A673 (cell line): ENCODE data around the gene GABRG3. TPM values are rescaled to one million over a fixed set of nuclear protein-coding genes. Genes with fewer than 3 reads are reported as not detected.

ENCODE experiments used
- BruUV-seq: library from RNA; stranded (reverse); fragments of 400-500 nt; replicated peaks from 2 replicates; lab custom pipeline; 2021; lab: Mats Ljungman, UMichigan
- CTCF ChIA-PET: fragments of 300-600 bp; sonication (Branson Sonifier 250); formaldehyde crosslinking; loops from one replicate; lab custom pipeline; 2022; ENCODE audit warnings: antibody characterized with exemption; lab: Charles Lee
- POLR2A ChIA-PET: fragments of 300-600 bp; sonication (Branson Sonifier 250); formaldehyde crosslinking; loops from one replicate; lab custom pipeline; 2022; ENCODE audit warnings: antibody characterized with exemption; ENCODE audit not compliant: low non-redundant PET; lab: Charles Lee
- DNase-seq: peaks from one replicate; pipeline ENCODE4 v3.0.0-alpha.2; 2015; ENCODE audit warnings: low spot score
- H3K27ac ChIP-seq: fragments of 200-600 bp; sonication (generic); 2 replicates; pipeline ENCODE4 v1.5.1; 2016; ENCODE audit warnings: mixed run types, low read depth, mild to moderate bottlenecking, mixed read lengths, antibody characterized with exemption, low read length; ENCODE audit not compliant: poor library complexity, severe bottlenecking
- H3K27me3 ChIP-seq: fragments of 200-600 bp; sonication (generic); replicated peaks from 2 replicates; pipeline ENCODE4 v1.6.1; 2017; ENCODE audit warnings: mixed run types, low read depth, mild to moderate bottlenecking, mixed read lengths, antibody characterized with exemption, low read length; ENCODE audit not compliant: insufficient read depth, poor library complexity
- H3K36me3 ChIP-seq: fragments of 200-600 bp; sonication (generic); 2 replicates; pipeline ENCODE4 v1.6.1; 2016; ENCODE audit warnings: mixed run types, mild to moderate bottlenecking, mixed read lengths, antibody characterized with exemption, low read length; ENCODE audit not compliant: insufficient read depth, poor library complexity, severe bottlenecking
- H3K4me1 ChIP-seq: fragments of 200-600 bp; sonication (generic); 2 replicates; pipeline ENCODE4 v1.6.1; 2017; ENCODE audit warnings: mixed run types, mild to moderate bottlenecking, mixed read lengths, antibody characterized with exemption, low read length; ENCODE audit not compliant: insufficient read depth, poor library complexity, severe bottlenecking
- H3K4me3 ChIP-seq: fragments of 200-600 bp; sonication (generic); 2 replicates; pipeline ENCODE4 v1.5.1; 2016; ENCODE audit warnings: low read depth, mixed run types, mild to moderate bottlenecking, mixed read lengths, low read length; ENCODE audit not compliant: poor library complexity, severe bottlenecking
- H3K9me3 ChIP-seq: fragments of 200-600 bp; sonication (generic); 2 replicates; pipeline ENCODE4 v1.6.1; 2016; ENCODE audit warnings: mixed run types, low read depth, mild to moderate bottlenecking, mixed read lengths, antibody characterized with exemption, low read length; ENCODE audit not compliant: poor library complexity, severe bottlenecking
- EZH2 ChIP-seq: fragments of 200-600 bp; sonication (generic); IDR thresholded peaks from 2 replicates; pipeline ENCODE4 v1.6.1; 2017; ENCODE audit warnings: borderline replicate concordance, low read depth, mild to moderate bottlenecking, mixed read lengths, antibody characterized with exemption, low read length; ENCODE audit not compliant: poor library complexity, severe bottlenecking
- intact Hi-C: fragments of 100-400 bp; cut with micrococcal nuclease; formaldehyde crosslinking; loops from one replicate; pipeline ENCODE4 v1.10.0; 2022; ENCODE audit not compliant: unreplicated experiment
- total RNA-seq: library from RNA; stranded (reverse); gene quantifications from 2 replicates; pipeline ENCODE4 v1.2.3, GENCODE V29; 2021
- TF ChIP-seq, protein P1 (sequence below): fragments of 300-800, 200-600 bp; sonication (generic); conservative IDR thresholded peaks from 2 replicates; pipeline ENCODE4 v1.5.1; 2017; ENCODE audit warnings: low read depth, mild to moderate bottlenecking, antibody characterized with exemption, low read length, moderate library complexity, mixed read lengths

GABRG3 gene
- total RNA-seq, 1 experiment from 2014 or later, result not detected

GRCh38 chr15:27579738-27580137, 608.8 kb downstream of the GABRG3 start:
- Histone ChIP-seq H3K27me3 (no peaks in the 10 kb centered on the region), H3K4me3 (no peak overlapping the region), H3K9me3 (peaks cover 73% of the 10 kb centered on the region), H3K4me1 (no peaks in the 10 kb centered on the region), H3K36me3 (no peaks in the 10 kb centered on the region), H3K27ac (no peak overlapping the region)
- ChIA-PET POLR2A (no interaction called here), CTCF (no interaction called here)
- no peak for DNase-seq
- BruUV-seq, result no TSS peak
- intact Hi-C loops, result no loop called here
- TF ChIP-seq, protein P1, sequence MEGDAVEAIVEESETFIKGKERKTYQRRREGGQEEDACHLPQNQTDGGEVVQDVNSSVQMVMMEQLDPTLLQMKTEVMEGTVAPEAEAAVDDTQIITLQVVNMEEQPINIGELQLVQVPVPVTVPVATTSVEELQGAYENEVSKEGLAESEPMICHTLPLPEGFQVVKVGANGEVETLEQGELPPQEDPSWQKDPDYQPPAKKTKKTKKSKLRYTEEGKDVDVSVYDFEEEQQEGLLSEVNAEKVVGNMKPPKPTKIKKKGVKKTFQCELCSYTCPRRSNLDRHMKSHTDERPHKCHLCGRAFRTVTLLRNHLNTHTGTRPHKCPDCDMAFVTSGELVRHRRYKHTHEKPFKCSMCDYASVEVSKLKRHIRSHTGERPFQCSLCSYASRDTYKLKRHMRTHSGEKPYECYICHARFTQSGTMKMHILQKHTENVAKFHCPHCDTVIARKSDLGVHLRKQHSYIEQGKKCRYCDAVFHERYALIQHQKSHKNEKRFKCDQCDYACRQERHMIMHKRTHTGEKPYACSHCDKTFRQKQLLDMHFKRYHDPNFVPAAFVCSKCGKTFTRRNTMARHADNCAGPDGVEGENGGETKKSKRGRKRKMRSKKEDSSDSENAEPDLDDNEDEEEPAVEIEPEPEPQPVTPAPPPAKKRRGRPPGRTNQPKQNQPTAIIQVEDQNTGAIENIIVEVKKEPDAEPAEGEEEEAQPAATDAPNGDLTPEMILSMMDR, result no peak
- TF ChIP-seq EZH2, result no peak

DNA sequence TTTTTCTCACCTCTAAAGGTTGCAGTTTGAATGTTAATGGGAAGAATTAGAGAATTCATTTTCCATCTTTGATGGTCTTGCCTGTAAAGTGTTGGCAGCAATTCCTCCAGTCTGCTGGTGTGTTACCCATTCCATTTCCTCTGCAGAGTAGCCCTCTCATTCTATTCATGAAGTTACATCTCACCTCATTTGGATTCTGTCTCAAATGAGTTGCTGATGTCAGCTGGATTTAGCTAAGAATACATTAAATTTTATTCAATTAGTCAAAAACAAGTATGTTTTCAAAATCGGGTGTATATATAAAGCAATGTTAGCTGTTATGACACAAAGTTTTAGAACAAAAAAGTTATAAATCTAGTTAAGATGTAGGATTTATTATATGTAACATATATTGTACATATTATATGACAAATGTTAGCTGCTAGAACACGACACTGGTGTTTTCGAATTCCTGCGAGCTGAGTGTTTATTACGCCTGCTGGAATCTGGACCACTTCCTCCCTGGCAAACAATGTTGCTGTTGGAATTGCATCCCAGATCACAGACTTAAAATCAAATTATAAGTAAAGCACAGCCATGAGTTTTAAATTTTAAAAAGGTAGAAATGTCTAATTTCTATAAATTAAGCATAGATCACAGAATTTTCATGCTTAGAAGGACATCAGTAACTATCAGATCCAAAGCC, 611.9 kb downstream of the GABRG3 start:
- ChIA-PET POLR2A (no interaction called here), CTCF (no interaction called here)
- intact Hi-C loops, result no loop called here
- no peak for DNase-seq
- BruUV-seq, result no TSS peak
- TF ChIP-seq, protein P1, result no peak
- no peak for TF ChIP-seq EZH2
- H3K27ac ChIP-seq, result no peak overlapping the region
- H3K36me3 ChIP-seq, result no peaks in the 10 kb centered on the region
- no peaks in the 10 kb centered on the region for H3K27me3 ChIP-seq
- H3K4me3 ChIP-seq, result no peak overlapping the region
- H3K4me1 ChIP-seq, result no peaks in the 10 kb centered on the region
- H3K9me3 ChIP-seq, result peaks cover 63% of the 10 kb centered on the region

- H3K27me3 ChIP-seq, result no peaks in the 10 kb centered on the region
- no TSS peak for BruUV-seq
- no peaks in the 10 kb centered on the region for H3K36me3 ChIP-seq
- DNase-seq, result no peak
- no peak overlapping the region for H3K27ac ChIP-seq
- ChIA-PET CTCF (no interaction called here), POLR2A (no interaction called here)
- intact Hi-C loops, result no loop called here
- no peak for TF ChIP-seq EZH2
- TF ChIP-seq, protein P1, result no peak
- H3K9me3 ChIP-seq, result peaks cover 60% of the 10 kb centered on the region
- no peak overlapping the region for H3K4me3 ChIP-seq
- H3K4me1 ChIP-seq, result no peaks in the 10 kb centered on the region
Measured at GRCh38 chr15:27583651-27584050, 612.7 kb downstream of the GABRG3 start.
